ENCODE measurements around the gene ZC2HC1B. TPM values are rescaled to one million over a fixed set of nuclear protein-coding genes. Genes with fewer than 3 reads are reported as not detected.

Gene ZC2HC1B
- total RNA-seq, 1 experiment from 2014 or later, result not detected

GRCh38 chr6:143959927-143960326 is 95.7 kb downstream of the ZC2HC1B start:
- ChIA-PET CTCF (interaction anchor here (2.7 kb wide), 1 partner anchor 20 kb away, joined by 10 read pairs; no protein-coding TSS in a partner anchor), POLR2A (no interaction called here), RAD21 (ENCODE audit: low non-redundant PET in 1 of 2, low total read pairs in 2 of 2, uncharacterized antibody in 2 of 2, unreplicated experiment in 2 of 2) (no interaction called here)
- Histone ChIP-seq H2AFZ (ENCODE audit: low read depth, low read length, poor library complexity, severe bottlenecking) (no peak overlapping the region), H3K4me2 (ENCODE audit: low read length) (no peak overlapping the region), H3K4me1 (ENCODE audit: control insufficient read depth in 1 of 2, insufficient read depth in 2 of 2, low read length in 2 of 2) (no peaks in the 10 kb centered on the region), H3K79me2 (ENCODE audit: insufficient read depth, low read length) (no peaks in the 10 kb centered on the region), H3K36me3 (ENCODE audit: control insufficient read depth in 1 of 2, insufficient read depth in 2 of 2, low read length in 2 of 2) (no peaks in the 10 kb centered on the region), H3K4me3 (replicated peaks in 1 of 2; ENCODE audit: low read depth in 1 of 2, low read length in 2 of 2) (no peak overlapping the region), H3K9me2 (ENCODE audit: insufficient read depth) (no peaks in the 10 kb centered on the region), H3K9me3 (ENCODE audit: control insufficient read depth in 1 of 2, insufficient read depth in 1 of 2, low read depth in 1 of 2, low read length in 2 of 2) (no peaks in the 10 kb centered on the region), H4K20me1 (ENCODE audit: insufficient read depth) (no peaks in the 10 kb centered on the region), H3K27me3 (ENCODE audit: insufficient read depth, low read length) (no peaks in the 10 kb centered on the region), H3K9ac (ENCODE audit: low read length) (no peak overlapping the region), H3K27ac (ENCODE audit: low read depth, low read length) (no peak overlapping the region)
- TF ChIP-seq EZH2phosphoT487 (IDR thresholded peaks at IDR 0.05; ENCODE audit: borderline replicate concordance) (no peak), REST (IDR thresholded peaks at IDR 0.05; ENCODE audit: low read depth) (no peak)
- ATAC-seq (no peak), DNase-seq (ENCODE audit: low read depth, low spot score) (no peak)
- BruUV-seq (replicated peaks), result no TSS peak
- intact Hi-C loops (cut with micrococcal nuclease), result no loop called here

GRCh38 chr6:143961066-143961465 is 96.8 kb downstream of the ZC2HC1B start:
- ChIA-PET RAD21 (ENCODE audit: low non-redundant PET in 1 of 2, low total read pairs in 2 of 2, uncharacterized antibody in 2 of 2, unreplicated experiment in 2 of 2) (no interaction called here), CTCF (interaction anchor here (1.7 kb wide), 1 partner anchor 386 kb away, joined by 4 read pairs; no protein-coding TSS in a partner anchor), POLR2A (no interaction called here)
- intact Hi-C loops (cut with micrococcal nuclease), result no loop called here
- H3K9ac ChIP-seq (ENCODE audit: low read length), result no peak overlapping the region
- TF ChIP-seq SIN3A (IDR thresholded peaks at IDR 0.05; ENCODE audit: low read depth) (no peak), SRF (IDR thresholded peaks at IDR 0.05; ENCODE audit: low read depth) (no peak), ELF1 (IDR thresholded peaks at IDR 0.05; ENCODE audit: borderline replicate concordance, low read depth) (no peak), EGR1 (IDR thresholded peaks at IDR 0.05; ENCODE audit: low read depth) (no peak), RAD21 (IDR thresholded peaks at IDR 0.05; ENCODE audit: low read depth) (no peak), YY1 (IDR thresholded peaks at IDR 0.05; ENCODE audit: extremely low read depth, insufficient replicate concordance, low read depth, low read length) (no peak), ATF3 (IDR thresholded peaks at IDR 0.05) (no peak), REST (IDR thresholded peaks at IDR 0.05; ENCODE audit: low read depth) (no peak), SP1 (IDR thresholded peaks at IDR 0.05; ENCODE audit: low read depth) (no peak)
- H4K20me1 ChIP-seq (ENCODE audit: insufficient read depth), result no peaks in the 10 kb centered on the region
- no peak overlapping the region for H3K27ac ChIP-seq (ENCODE audit: low read depth, low read length)
- H3K79me2 ChIP-seq (ENCODE audit: insufficient read depth, low read length), result no peaks in the 10 kb centered on the region
- H3K27me3 ChIP-seq (ENCODE audit: insufficient read depth, low read length), result no peaks in the 10 kb centered on the region
- no peak overlapping the region for H2AFZ ChIP-seq (ENCODE audit: low read depth, low read length, poor library complexity, severe bottlenecking)
- H3K4me2 ChIP-seq (ENCODE audit: low read length), result no peak overlapping the region
- ATAC-seq (no peak), DNase-seq (ENCODE audit: low read depth, low spot score) (no peak)
- no peak overlapping the region for H3K4me3 ChIP-seq (replicated peaks in 1 of 2; ENCODE audit: low read depth in 1 of 2, low read length in 2 of 2)
- H3K9me2 ChIP-seq (ENCODE audit: insufficient read depth), result no peaks in the 10 kb centered on the region
- H3K9me3 ChIP-seq (ENCODE audit: control insufficient read depth in 1 of 2, insufficient read depth in 1 of 2, low read depth in 1 of 2, low read length in 2 of 2), result no peaks in the 10 kb centered on the region
- H3K4me1 ChIP-seq (ENCODE audit: control insufficient read depth in 1 of 2, insufficient read depth in 2 of 2, low read length in 2 of 2), result no peaks in the 10 kb centered on the region
- BruUV-seq (replicated peaks), result no TSS peak
- no peaks in the 10 kb centered on the region for H3K36me3 ChIP-seq (ENCODE audit: control insufficient read depth in 1 of 2, insufficient read depth in 2 of 2, low read length in 2 of 2)
